ENCODE measurements around the gene VDR.

GRCh38 chr12:47941871-47942613 is 37.2 kb upstream of the VDR start:
- TF ChIP-seq EZH2 (IDR thresholded peaks at IDR 0.05; ENCODE audit: borderline replicate concordance) (no peak), CTCF (IDR thresholded peaks at IDR 0.05; ENCODE audit: poor library complexity) (no peak), EZH2phosphoT487 (IDR thresholded peaks at IDR 0.05; ENCODE audit: low read depth, severe bottlenecking, unreplicated experiment) (no peak)
